Measurements from ENCODE around the gene CNIH3. TPM values are rescaled to one million over a fixed set of nuclear protein-coding genes. Genes with fewer than 3 reads are reported as not detected.

CNIH3 gene
- total RNA-seq, 2 donors from 2014 or later, result 7.9 to 15.3 TPM

DNA sequence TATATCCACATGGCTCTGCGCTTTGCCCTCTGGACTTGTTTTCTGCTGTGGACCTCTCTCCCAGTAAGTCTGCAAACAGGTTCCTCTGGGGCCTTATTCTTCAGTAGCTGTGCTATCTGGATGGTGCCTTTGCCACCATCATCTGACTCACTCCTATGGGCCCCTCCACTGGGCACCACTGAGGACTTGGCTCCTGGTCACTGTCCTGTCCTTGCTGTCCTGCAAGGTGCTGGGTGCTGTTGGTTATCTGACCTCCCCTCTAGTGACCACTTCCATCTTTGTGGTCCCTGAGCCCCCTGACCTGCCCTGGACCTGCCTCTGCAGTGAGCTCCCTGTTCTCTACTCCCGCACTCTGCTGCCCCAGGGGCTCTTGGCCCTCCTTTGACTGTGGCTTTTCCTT is 6.7 kb downstream of the CNIH3 start:
- peaks cover 47% of the 10 kb centered on the region for H3K4me1 ChIP-seq
- intact Hi-C loops (cut with DNase I), result no loop called here
- H3K4me3 ChIP-seq, result no peak overlapping the region
- peak overlapping the region; percentile 60 to 80 (median 73) for H3K27ac ChIP-seq
- DNase-seq, result no peak
- H3K9me3 ChIP-seq, result no peaks in the 10 kb centered on the region
- ATAC-seq, result no peak
- 86 to 100% methylated on average over 2 of the region's 2 CpGs for WGBS, 2 donors
- no peaks in the 10 kb centered on the region for H3K36me3 ChIP-seq (replicated peaks in 1 of 2; ENCODE audit: insufficient read depth in 1 of 2, low read depth in 2 of 2)
- H3K27me3 ChIP-seq, result no peaks in the 10 kb centered on the region
- TF ChIP-seq POLR2A (IDR thresholded peaks at IDR 0.05), result no peak
- TF ChIP-seq, protein P1, sequence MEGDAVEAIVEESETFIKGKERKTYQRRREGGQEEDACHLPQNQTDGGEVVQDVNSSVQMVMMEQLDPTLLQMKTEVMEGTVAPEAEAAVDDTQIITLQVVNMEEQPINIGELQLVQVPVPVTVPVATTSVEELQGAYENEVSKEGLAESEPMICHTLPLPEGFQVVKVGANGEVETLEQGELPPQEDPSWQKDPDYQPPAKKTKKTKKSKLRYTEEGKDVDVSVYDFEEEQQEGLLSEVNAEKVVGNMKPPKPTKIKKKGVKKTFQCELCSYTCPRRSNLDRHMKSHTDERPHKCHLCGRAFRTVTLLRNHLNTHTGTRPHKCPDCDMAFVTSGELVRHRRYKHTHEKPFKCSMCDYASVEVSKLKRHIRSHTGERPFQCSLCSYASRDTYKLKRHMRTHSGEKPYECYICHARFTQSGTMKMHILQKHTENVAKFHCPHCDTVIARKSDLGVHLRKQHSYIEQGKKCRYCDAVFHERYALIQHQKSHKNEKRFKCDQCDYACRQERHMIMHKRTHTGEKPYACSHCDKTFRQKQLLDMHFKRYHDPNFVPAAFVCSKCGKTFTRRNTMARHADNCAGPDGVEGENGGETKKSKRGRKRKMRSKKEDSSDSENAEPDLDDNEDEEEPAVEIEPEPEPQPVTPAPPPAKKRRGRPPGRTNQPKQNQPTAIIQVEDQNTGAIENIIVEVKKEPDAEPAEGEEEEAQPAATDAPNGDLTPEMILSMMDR (IDR thresholded peaks at IDR 0.05), result no peak

DNA sequence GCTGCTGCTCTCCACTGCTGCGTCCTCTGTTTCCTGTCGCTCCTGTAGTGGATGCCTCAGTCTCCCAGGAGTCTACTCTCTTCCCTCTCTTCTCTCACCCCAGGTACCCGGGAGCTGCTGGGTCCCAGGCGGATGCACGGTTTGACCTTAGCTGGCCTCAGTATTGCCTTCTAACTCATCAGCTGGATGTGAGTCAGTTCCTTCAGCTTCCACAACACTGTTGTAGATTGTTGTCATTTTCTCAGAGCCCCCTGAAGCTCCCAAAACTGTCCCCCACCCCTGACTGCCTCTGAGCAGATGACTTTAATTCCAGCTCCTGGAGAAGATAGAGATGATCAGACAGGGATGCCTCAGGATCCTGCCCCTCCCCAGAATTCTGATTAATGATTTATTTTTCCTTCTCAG is 7.2 kb downstream of the CNIH3 start:
- 71 to 78% methylated on average over 5 of the region's 5 CpGs for WGBS, 2 donors
- H3K4me1 ChIP-seq, result peaks cover 47% of the 10 kb centered on the region
- TF ChIP-seq, protein P1 (IDR thresholded peaks at IDR 0.05), result no peak
- no peak for TF ChIP-seq POLR2A (IDR thresholded peaks at IDR 0.05)
- H3K36me3 ChIP-seq (replicated peaks in 1 of 2; ENCODE audit: insufficient read depth in 1 of 2, low read depth in 2 of 2), result no peaks in the 10 kb centered on the region
- ATAC-seq (no peak), DNase-seq (no peak)
- H3K9me3 ChIP-seq, result no peaks in the 10 kb centered on the region
- intact Hi-C loops (cut with DNase I), result no loop called here
- H3K27ac ChIP-seq, result peak overlapping the region; percentile 60 to 80 (median 73)
- no peaks in the 10 kb centered on the region for H3K27me3 ChIP-seq
- H3K4me3 ChIP-seq, result no peak overlapping the region

DNA sequence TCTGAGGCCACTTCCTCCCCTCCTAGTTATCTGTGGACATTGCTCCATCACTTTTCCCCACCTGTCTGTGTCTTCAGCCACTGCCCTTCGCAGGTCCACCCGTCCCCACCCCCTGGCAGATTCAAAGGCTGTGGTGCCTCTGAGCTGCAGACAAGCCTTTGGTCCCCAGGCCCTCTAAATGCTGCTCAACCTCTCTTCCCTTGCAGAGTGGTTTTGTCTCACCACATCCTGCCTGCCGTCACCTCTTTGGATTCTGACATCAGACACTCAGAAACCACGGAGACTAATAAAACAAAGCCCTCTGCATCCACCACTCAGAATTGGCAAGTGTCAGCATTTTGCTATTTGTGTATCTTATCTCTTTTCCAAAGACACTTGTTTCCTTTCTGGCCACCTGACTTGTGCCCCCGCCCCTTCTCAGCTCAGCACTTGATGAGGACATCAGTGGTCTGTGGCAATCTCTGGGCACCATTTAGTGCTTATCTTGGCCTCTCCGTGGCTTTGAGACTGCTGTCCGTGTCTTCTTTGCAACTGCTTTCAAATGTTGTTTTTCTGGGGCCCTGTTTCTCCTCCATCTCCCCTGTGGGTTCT is 7.7 kb downstream of the CNIH3 start:
- peaks cover 50% of the 10 kb centered on the region for H3K4me1 ChIP-seq
- peak overlapping the region; percentile 9 to 80 (median 64) for H3K27ac ChIP-seq
- WGBS, 2 donors, result 43 to 62% methylated on average over 7 of the region's 7 CpGs
- intact Hi-C loops (cut with DNase I), result no loop called here
- TF ChIP-seq POLR2A (IDR thresholded peaks at IDR 0.05), result peak in 1 of 3 donors; percentile 18
- TF ChIP-seq, protein P1 (IDR thresholded peaks at IDR 0.05), result no peak
- H3K4me3 ChIP-seq, result no peak overlapping the region
- no peaks in the 10 kb centered on the region for H3K9me3 ChIP-seq
- no peaks in the 10 kb centered on the region for H3K36me3 ChIP-seq (replicated peaks in 1 of 2; ENCODE audit: insufficient read depth in 1 of 2, low read depth in 2 of 2)
- no peaks in the 10 kb centered on the region for H3K27me3 ChIP-seq
- DNase-seq, result peak in 2 of 4 donors; percentile 15 to 29
- no peak for ATAC-seq

DNA sequence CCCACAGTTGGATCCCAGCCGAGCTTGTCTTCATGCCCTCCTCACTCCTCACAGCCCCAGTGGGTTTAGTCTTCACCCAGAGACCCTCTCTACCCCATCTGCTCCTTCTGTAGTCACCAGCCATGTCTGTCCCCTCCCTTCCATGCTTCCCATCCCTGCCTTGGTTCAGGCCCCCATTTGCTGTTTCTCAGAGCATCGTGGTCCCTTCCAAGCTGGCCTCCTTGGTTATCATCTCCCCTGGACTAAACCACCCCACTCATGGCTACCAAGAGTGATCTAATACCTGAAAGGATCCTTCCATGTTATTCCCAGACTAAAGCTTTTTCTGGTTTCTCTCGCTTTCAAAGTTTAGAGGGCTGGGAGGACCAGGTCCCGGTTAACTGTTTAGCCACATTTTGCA is 8.3 kb downstream of the CNIH3 start:
- Histone ChIP-seq H3K36me3 (replicated peaks in 1 of 2; ENCODE audit: insufficient read depth in 1 of 2, low read depth in 2 of 2) (no peaks in the 10 kb centered on the region), H3K27ac (peak overlapping the region in 1 of 4 donors; percentile 9), H3K4me1 (peaks cover 56% of the 10 kb centered on the region), H3K4me3 (no peak overlapping the region), H3K27me3 (no peaks in the 10 kb centered on the region), H3K9me3 (no peaks in the 10 kb centered on the region)
- ATAC-seq (no peak), DNase-seq (no peak)
- WGBS, 2 donors, result 95 to 96% methylated on average over 4 of the region's 4 CpGs
- no peak for TF ChIP-seq POLR2A (IDR thresholded peaks at IDR 0.05)
- TF ChIP-seq, protein P1 (IDR thresholded peaks at IDR 0.05), result no peak
- intact Hi-C loops (cut with DNase I), result no loop called here

DNA sequence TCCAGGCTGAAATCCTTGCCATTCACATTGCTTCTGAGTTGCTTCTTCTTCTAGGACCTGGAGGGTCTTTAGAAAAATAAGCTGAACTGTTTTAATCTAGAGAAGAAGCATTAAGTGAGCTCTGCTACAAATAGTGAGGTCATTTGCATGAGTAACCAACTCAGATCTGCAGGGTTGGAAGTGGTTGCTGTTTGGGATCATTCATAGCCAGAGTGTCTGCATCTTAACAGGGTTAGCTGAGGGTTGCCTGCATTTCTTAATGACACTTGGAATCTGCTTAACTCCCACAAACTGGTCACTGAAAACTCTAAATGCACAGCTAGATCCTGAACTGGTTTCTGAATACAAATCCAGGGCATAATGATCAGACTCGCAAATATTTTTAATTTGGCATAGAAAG is 9.9 kb downstream of the CNIH3 start:
- Histone ChIP-seq H3K4me1 (peaks cover 65% of the 10 kb centered on the region), H3K36me3 (replicated peaks in 1 of 2; ENCODE audit: insufficient read depth in 1 of 2, low read depth in 2 of 2) (no peaks in the 10 kb centered on the region), H3K27ac (no peak overlapping the region), H3K9me3 (no peaks in the 10 kb centered on the region), H3K27me3 (no peaks in the 10 kb centered on the region), H3K4me3 (no peak overlapping the region)
- ATAC-seq (no peak), DNase-seq (no peak)
- intact Hi-C loops (cut with DNase I), result no loop called here
- TF ChIP-seq POLR2A (IDR thresholded peaks at IDR 0.05), result no peak
- TF ChIP-seq, protein P1 (IDR thresholded peaks at IDR 0.05), result no peak
- WGBS, 2 donors, result 71 to 74% methylated on average over 1 of the region's 1 CpG
